Ovary (tissue), 9 donors: ENCODE data around the gene SMARCA1. TPM values are rescaled to one million over a fixed set of nuclear protein-coding genes. Genes with fewer than 3 reads are reported as not detected.

Experiments used
- DNase-seq, 5 donors: peaks; one replicate each; pipeline ENCODE4 v3.0.0-alpha.2; 2019 to 2020
- H3K27ac ChIP-seq, 2 donors: fragments of 200-600 bp; one replicate each; pipeline versions ENCODE4 v1.5.1 to v1.8.0; 2019 to 2022
- H3K27me3 ChIP-seq: fragments of 200-600 bp; one replicate; pipeline ENCODE4 v1.8.0; 2022
- H3K36me3 ChIP-seq: fragments of 200-600 bp; sonication (generic); one replicate; pipeline ENCODE4 v1.5.1; 2019
- H3K4me1 ChIP-seq: one replicate; pipeline ENCODE4 v1.8.1; 2013; ENCODE audit warnings: mild to moderate bottlenecking, moderate library complexity; ENCODE audit not compliant: insufficient read depth
- H3K4me3 ChIP-seq: fragments of 200-600 bp; sonication (generic); one replicate; pipeline ENCODE4 v1.5.1; 2017
- H3K9me3 ChIP-seq, 2 donors: fragments of 200-600 bp in 1 of 2; sonication (generic) in 1 of 2; one replicate each; pipeline versions ENCODE4 v1.5.1 to v1.8.1; 2013 to 2019; ENCODE audit warnings: mild to moderate bottlenecking in 1 of 2, moderate library complexity in 1 of 2
- CTCF ChIP-seq, 3 donors: fragments of 450-650 bp in 2 of 3; fragments of 200-600 bp in 1 of 3; IDR thresholded peaks; one replicate each; pipeline versions ENCODE4 v1.5.1 to v1.8.0; 2016 to 2022; ENCODE audit warnings: antibody characterized with exemption in 3 of 3, mild to moderate bottlenecking in 1 of 3
- EP300 ChIP-seq: sonication (generic); formaldehyde crosslinking; IDR thresholded peaks from one replicate; pipeline ENCODE4 v1.6.1; 2017; ENCODE audit warnings: antibody characterized with exemption
- POLR2A ChIP-seq: fragments of 450-650 bp; IDR thresholded peaks from one replicate; pipeline ENCODE4 v1.6.1; 2017; ENCODE audit warnings: antibody characterized with exemption, mild to moderate bottlenecking, moderate library complexity
- WGBS, 3 donors: extraction: QIAGEN DNeasy Blood & Tissue Kit in 1 of 3; methylation state at CpG; one replicate each; pipeline versions ENCODE4 v1.1.5 to v1.1.7; 2013 to 2017; 5-methylcytosine and 5-hydroxymethylcytosine counted together
- intact Hi-C, 4 donors: fragments of 100-400 bp; cut with DNase I; formaldehyde crosslinking; loops; one replicate each; pipeline versions ENCODE4 v1.11.0 to v1.15.1; 2022 to 2023
- polyA plus RNA-seq, 2 donors: library from polyadenylated mRNA; stranded (reverse); fragments of 200-250 nt in 1 of 2; fragments of 350-450 nt in 1 of 2; fragmentation: Illumina TruSeq in 1 of 2; extraction: RNeasy Lipid Tissue Mini Kit (QIAGEN cat#74804) in 1 of 2; gene quantifications; one replicate each; pipeline ENCODE4 v1.2.3, GENCODE V29; 2013 to 2014
- total RNA-seq, 7 donors: library from RNA; depleted of rRNA in 2 of 7; stranded (reverse); fragments of >200 nt in 2 of 7; fragmentation: NEBNext Ultra II Directional in 3 of 7; extraction: Animal tissue kit (Norgen Biotek cat#: 25700) in 3 of 7; gene quantifications; one replicate each; pipeline versions ENCODE4 v1.1.0 to v1.2.4, GENCODE V29; 2016 to 2023
- donor health status: DM: no; HTN: no; CAD: no; lungs with moderate emphysema.
- donor health status: DM: no; HTN: no; CAD: no.
- donor health status: Bipolar disorder and iron deficiency.
- donor health status: DM: yes; HTN: yes; CAD: no.
- donor health status: DM: no; HTN: no; CAD: no.
- donor health status: DM: yes; HTN: yes; CAD: no.

The SMARCA1 gene
- total and polyA plus RNA-seq, 9 donors = 47.5 to 124 (median 67.1) TPM

GRCh38 chrX:129461801-129462456, 61.4 kb downstream of the SMARCA1 start:
- Histone ChIP-seq H3K27ac (no peak overlapping the region), H3K36me3 (no peaks in the 10 kb centered on the region), H3K4me1 (no peaks in the 10 kb centered on the region), H3K27me3 (no peaks in the 10 kb centered on the region), H3K9me3 (no peaks in the 10 kb centered on the region), H3K4me3 (no peak overlapping the region)
- WGBS, 3 donors = 64 to 66% (median 65%) methylated on average over 3 of the region's 3 CpGs
- intact Hi-C loops = no loop called here
- TF ChIP-seq EP300 = no peak
- no peak for TF ChIP-seq POLR2A
- TF ChIP-seq CTCF (IDR thresholded peaks at IDR 0.05) = no peak
- DNase-seq = no peak

DNA sequence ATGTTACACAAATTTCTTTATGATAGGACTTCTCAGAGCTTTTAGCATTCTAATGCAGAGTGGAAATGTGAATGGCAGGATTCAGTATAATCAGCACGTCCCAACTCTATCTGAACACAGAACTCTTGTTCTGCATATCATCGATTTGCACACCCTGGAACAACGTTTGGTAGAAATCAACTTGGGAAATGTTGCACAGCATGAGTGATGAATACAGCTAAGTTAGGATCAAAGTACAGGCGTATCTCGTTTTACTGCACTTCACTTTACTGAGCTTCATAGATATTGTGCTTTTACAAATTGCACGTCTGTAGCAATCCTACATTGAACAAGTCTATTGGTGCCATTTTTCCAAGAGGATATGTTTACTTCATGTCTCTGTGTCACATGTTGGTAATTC, 70.8 kb downstream of the SMARCA1 start:
- Histone ChIP-seq H3K9me3 (no peaks in the 10 kb centered on the region), H3K4me3 (no peak overlapping the region), H3K36me3 (no peaks in the 10 kb centered on the region), H3K27me3 (no peaks in the 10 kb centered on the region), H3K27ac (no peak overlapping the region), H3K4me1 (no peaks in the 10 kb centered on the region)
- intact Hi-C loops = no loop called here
- WGBS, 3 donors = 72 to 82% (median 80%) methylated on average over 6 of the region's 6 CpGs
- DNase-seq = no peak
- no peak for TF ChIP-seq CTCF (IDR thresholded peaks at IDR 0.05)
- no peak for TF ChIP-seq POLR2A
- TF ChIP-seq EP300 = no peak

GRCh38 chrX:129450123-129450522, 73.2 kb downstream of the SMARCA1 start:
- no peak for DNase-seq
- intact Hi-C loops = no loop called here
- Histone ChIP-seq H3K27ac (no peak overlapping the region), H3K9me3 (no peaks in the 10 kb centered on the region), H3K36me3 (no peaks in the 10 kb centered on the region), H3K27me3 (no peaks in the 10 kb centered on the region), H3K4me3 (no peak overlapping the region), H3K4me1 (no peaks in the 10 kb centered on the region)
- 63 to 71% (median 67%) methylated on average over 4 of the region's 4 CpGs for WGBS, 3 donors
- TF ChIP-seq EP300 (no peak), POLR2A (no peak), CTCF (IDR thresholded peaks at IDR 0.05) (no peak)

- WGBS, 3 donors = 63 to 69% (median 69%) methylated on average over 2 of the region's 2 CpGs
- intact Hi-C loops = no loop called here
- H3K4me3 ChIP-seq = no peak overlapping the region
- no peaks in the 10 kb centered on the region for H3K4me1 ChIP-seq
- DNase-seq = no peak
- H3K27me3 ChIP-seq = no peaks in the 10 kb centered on the region
- no peak overlapping the region for H3K27ac ChIP-seq
- TF ChIP-seq POLR2A = no peak
- TF ChIP-seq EP300 = no peak
- no peak for TF ChIP-seq CTCF (IDR thresholded peaks at IDR 0.05)
- H3K9me3 ChIP-seq = no peaks in the 10 kb centered on the region
- H3K36me3 ChIP-seq = no peaks in the 10 kb centered on the region
These were observed 74.1 kb downstream of the SMARCA1 start for GRCh38 chrX:129449148-129449547.
